G401 (cell line): ENCODE measurements around the gene KLHL1. TPM values are rescaled to one million over a fixed set of nuclear protein-coding genes. Genes with fewer than 3 reads are reported as not detected.

Experiments
- DNase-seq: peaks from one replicate; pipeline ENCODE4 v3.0.0-alpha.2; 2015; ENCODE audit warnings: low spot score
- in situ Hi-C: cut with HindIII; loops from 2 replicates; pipeline ENCODE4 v1.10.0; 2016; ENCODE audit warnings: low sequenced_read_pairs, mixed read lengths
- total RNA-seq: library from RNA; depleted of rRNA; stranded (reverse); fragments of >200 nt; shearing (Covaris generic); gene quantifications from 2 replicates; pipeline ENCODE4 v1.2.3, GENCODE V29; 2014

The KLHL1 gene
- total RNA-seq, 1 experiment from 2014 or later: not detected

- in situ Hi-C loops: no loop called here
- no peak for DNase-seq
Observed at GRCh38 chr13:69912630-69913029, 195.6 kb downstream of the KLHL1 start.

DNA sequence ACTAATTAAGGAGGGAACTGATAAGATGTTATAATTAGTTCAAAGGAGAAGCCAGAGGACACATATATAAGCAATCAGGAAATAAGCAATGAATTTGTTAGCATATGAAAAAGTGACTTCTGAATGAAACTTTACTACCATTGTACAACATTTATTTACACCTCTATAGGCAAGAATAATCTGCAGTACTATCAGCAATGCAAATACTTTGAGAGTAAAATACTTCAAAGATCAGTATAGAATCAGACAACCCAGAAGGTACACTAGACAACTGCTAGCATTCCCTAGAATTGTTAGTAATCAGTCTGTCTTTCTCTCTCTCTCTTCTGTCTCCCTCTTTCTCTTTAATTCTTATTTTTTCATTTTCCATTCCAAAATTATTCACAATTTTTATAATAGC lies 197.5 kb downstream of the KLHL1 start:
- in situ Hi-C loops: no loop called here
- no peak for DNase-seq

- in situ Hi-C loops: no loop called here
- no peak for DNase-seq
Observed at GRCh38 chr13:69904784-69905183, 203.5 kb downstream of the KLHL1 start.

DNA sequence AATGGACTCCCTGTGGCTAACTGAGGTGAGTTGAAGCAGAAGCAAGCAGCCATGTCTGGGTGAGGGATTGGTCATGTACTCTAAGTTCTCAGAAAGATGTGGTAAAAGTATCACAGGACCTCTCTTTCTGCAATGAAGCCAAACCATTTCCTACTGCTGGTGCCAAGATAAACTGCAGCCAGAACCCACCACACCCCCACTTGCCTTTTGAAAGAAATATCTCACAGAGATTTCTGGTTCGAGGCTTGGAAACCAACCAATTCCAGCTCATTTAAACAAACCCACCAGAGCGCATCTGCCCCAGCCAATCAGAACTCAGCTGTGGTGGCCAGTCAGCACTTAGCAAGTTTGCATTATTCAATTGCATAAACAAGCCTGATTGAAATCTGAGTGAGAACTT lies 205.2 kb downstream of the KLHL1 start:
- in situ Hi-C loops: no loop called here

DNA sequence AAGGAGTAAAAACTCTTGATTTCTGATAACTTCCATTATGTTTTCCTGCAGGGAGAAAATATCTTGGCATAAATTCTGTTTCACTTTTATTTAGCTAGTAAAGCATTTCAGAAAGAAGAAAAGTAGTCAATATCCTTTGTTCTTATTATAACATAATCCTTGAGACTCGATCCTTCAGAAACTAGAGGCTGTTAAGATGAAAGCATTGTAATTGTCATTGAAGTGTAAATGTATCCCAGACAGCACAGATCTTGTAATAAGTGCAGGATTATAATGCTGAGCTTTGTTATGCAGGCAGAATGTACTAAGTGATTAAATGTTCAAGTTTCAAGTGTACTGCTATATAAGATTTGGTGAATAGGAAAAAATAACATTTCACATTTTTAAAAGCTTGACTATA lies 225.8 kb downstream of the KLHL1 start:
- in situ Hi-C loops: no loop called here
- DNase-seq: no peak

More for the DNA sequence above, 205.2 kb downstream of the KLHL1 start:
- DNase-seq: no peak

- no peak for DNase-seq
- in situ Hi-C loops: no loop called here
Observed at GRCh38 chr13:69879936-69880335, 228.3 kb downstream of the KLHL1 start.

DNA sequence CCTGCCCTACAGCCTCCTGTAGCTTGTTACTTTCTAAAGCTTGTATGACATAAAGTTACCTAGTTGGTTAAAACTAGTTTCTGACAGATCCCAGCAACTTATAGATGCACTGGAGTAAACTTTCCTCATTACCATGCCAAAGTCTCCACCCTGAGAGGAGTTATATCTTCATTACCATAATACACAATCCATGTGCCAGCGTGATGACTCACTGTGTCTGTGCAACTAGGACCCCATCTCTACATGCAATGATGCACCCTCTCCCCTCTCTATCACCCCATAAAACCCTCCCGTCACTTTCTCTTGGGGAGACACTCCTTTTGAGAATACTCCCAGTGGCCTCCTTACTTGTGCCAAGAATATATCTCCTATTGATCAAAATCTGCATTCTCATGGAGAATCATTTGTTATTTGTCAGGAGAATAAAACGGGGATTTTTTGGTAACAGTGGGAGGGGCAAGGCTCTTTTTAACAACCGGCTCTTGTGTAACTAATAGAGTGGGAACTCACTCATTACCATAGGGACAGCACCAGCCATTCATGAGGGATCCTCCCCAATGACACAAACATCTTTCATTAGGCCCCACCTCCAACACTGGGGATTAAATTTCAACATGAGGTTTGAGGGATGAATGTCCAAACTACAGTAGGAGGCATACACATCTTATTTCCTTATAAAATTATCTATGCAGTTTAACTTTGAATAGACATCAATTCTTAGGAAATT lies 235.8 kb downstream of the KLHL1 start:
- in situ Hi-C loops: no loop called here
- DNase-seq: no peak

GRCh38 chr13:69866555-69866954 lies 241.7 kb downstream of the KLHL1 start:
- DNase-seq: no peak
- in situ Hi-C loops: no loop called here

GRCh38 chr13:69857183-69857821 lies 250.9 kb downstream of the KLHL1 start:
- peak; percentile 41 for DNase-seq
- in situ Hi-C loops: no loop called here

GRCh38 chr13:69856331-69856730 lies 251.9 kb downstream of the KLHL1 start:
- in situ Hi-C loops: no loop called here

GRCh38 chr13:69828527-69828926 lies 279.7 kb downstream of the KLHL1 start:
- in situ Hi-C loops: no loop called here
- no peak for DNase-seq

More at GRCh38 chr13:69856331-69856730, 251.9 kb downstream of the KLHL1 start:
- DNase-seq: no peak

GRCh38 chr13:69820180-69820579 lies 288.1 kb downstream of the KLHL1 start:
- in situ Hi-C loops: no loop called here
- DNase-seq: no peak

DNA sequence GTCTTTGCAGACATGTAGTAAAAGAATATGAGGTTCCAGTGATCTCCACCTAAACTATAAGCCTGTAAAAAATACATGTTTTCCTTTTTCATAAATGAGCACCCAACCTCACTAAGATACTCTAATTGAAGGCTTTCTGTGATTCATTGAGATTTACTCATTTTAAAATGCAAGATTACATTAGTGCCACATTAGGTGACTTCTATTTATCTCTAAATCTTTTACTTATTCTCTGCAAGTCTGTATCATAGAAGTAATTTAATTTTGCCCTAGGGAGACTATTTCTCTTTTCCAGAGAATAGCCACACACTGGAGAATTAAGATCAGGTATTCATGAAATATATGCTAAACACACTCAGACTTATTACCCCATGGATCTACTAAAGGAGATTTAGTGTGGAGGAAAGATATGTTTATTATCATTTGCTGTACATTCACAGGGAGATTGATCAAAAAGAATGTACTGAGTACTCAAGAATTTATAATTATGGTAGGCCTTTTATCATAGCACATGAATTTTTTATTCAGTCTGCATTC lies 290.9 kb downstream of the KLHL1 start:
- in situ Hi-C loops: no loop called here
- DNase-seq: no peak

GRCh38 chr13:69809152-69809551 lies 299.1 kb downstream of the KLHL1 start:
- DNase-seq: no peak
- in situ Hi-C loops: no loop called here

GRCh38 chr13:69796256-69796655 lies 312.0 kb downstream of the KLHL1 start:
- no peak for DNase-seq
- in situ Hi-C loops: no loop called here

- in situ Hi-C loops: no loop called here
- DNase-seq: no peak
Observed at GRCh38 chr13:69793783-69794453, 314.3 kb downstream of the KLHL1 start.

DNA sequence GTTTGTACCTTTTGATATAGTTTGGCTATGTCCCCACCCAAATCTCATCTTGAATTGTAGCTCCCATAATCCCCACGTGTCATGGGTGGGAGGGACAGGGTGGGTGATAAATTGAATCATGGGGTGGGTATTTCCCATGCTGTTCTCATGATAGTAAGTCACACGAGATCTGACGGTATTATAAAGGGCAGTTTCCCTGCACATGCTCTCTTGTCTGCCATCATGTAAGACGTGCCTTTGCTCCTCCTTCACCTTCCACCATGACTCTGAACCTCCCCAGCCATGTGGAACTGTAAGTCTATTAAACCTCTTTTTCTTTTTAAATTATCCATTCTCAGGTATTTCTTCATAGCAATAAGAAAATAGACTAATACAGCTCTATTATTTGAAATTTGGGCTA lies 331.3 kb downstream of the KLHL1 start:
- in situ Hi-C loops: no loop called here
- DNase-seq: no peak

- in situ Hi-C loops: no loop called here
- no peak for DNase-seq
Observed at GRCh38 chr13:69769608-69770007, 338.6 kb downstream of the KLHL1 start.

DNA sequence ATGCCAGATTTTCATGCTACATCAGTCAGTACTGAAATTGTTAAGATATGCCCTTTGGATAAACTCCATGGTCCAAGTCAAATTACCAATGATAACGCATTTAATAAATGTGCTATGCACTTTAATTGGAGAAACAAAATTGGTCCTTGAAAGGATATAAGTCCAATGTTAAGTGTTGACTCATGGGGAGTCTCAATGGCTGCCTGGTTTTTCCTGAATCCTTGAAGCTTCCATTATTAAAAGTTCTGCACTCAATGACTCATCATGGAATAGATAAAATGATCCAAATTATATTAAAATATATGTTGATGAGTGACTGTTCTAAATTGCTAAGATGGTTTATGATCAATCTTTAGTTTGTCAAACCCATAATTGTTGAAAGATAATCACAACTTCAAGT lies 346.7 kb downstream of the KLHL1 start:
- DNase-seq: no peak
- in situ Hi-C loops: no loop called here

GRCh38 chr13:69755101-69755500 lies 353.2 kb downstream of the KLHL1 start:
- in situ Hi-C loops: no loop called here
- no peak for DNase-seq
